GM19468 (cell line): Measurements from ENCODE around the gene ATP6V0A4.
"Not testable (repeated sequence)": the region's sequence is repeated elsewhere in the genome, so short reads cannot be mapped to it uniquely, and the experiment has no call there.

ENCODE experiments used
- ATAC-seq: cut with Tn5 transposase; IDR thresholded peaks from one replicate; pipeline ENCODE4 v1.9.1; 2021; ENCODE audit warnings: mild to moderate bottlenecking, moderate library complexity, moderate number of reproducible peaks; ENCODE audit not compliant: unreplicated experiment; ENCODE audit errors: extremely low read depth

Gene ATP6V0A4

GRCh38 chr7:138712652-138713051 is 85.3 kb downstream of the ATP6V0A4 start:
- no peak for ATAC-seq

- no peak for ATAC-seq
Observed at GRCh38 chr7:138710536-138711385, 87.2 kb downstream of the ATP6V0A4 start.

- ATAC-seq = no peak
Observed at GRCh38 chr7:138705167-138705566, 92.8 kb downstream of the ATP6V0A4 start.

GRCh38 chr7:138701537-138701923 is 96.5 kb downstream of the ATP6V0A4 start:
- no peak for ATAC-seq

GRCh38 chr7:138700857-138701536 is 97.0 kb downstream of the ATP6V0A4 start, which contains the start of gene SVOPL:
SVOPL (minus strand) TSS chr7:138701362; CDS start chr7:138679045, 22,317 bp downstream.
- ATAC-seq = no peak

GRCh38 chr7:138699661-138700060 is 98.3 kb downstream of the ATP6V0A4 start:
- ATAC-seq = no peak

- ATAC-seq = no peak
Observed at GRCh38 chr7:138698281-138698680, 99.7 kb downstream of the ATP6V0A4 start.

- no peak for ATAC-seq
Observed at GRCh38 chr7:138697535-138698182, 100.3 kb downstream of the ATP6V0A4 start.

- not testable (repeated sequence) for ATAC-seq
Observed at GRCh38 chr7:138695776-138696175, 102.2 kb downstream of the ATP6V0A4 start.

- no peak for ATAC-seq
Observed at GRCh38 chr7:138695106-138695505, 102.9 kb downstream of the ATP6V0A4 start.

- ATAC-seq = no peak
Observed at GRCh38 chr7:138691178-138691577, 106.8 kb downstream of the ATP6V0A4 start.

- no peak for ATAC-seq
Observed at GRCh38 chr7:138690495-138690894, 107.5 kb downstream of the ATP6V0A4 start.

GRCh38 chr7:138688037-138688436 is 110.0 kb downstream of the ATP6V0A4 start:
- ATAC-seq = peak; percentile 32

- no peak for ATAC-seq
Observed at GRCh38 chr7:138684340-138684739, 113.7 kb downstream of the ATP6V0A4 start.

- ATAC-seq = no peak
Observed at GRCh38 chr7:138679793-138680192, 118.2 kb downstream of the ATP6V0A4 start.

GRCh38 chr7:138670594-138670993 is 127.4 kb downstream of the ATP6V0A4 start:
- ATAC-seq = no peak

GRCh38 chr7:138669364-138669763 is 128.6 kb downstream of the ATP6V0A4 start:
- no peak for ATAC-seq

- no peak for ATAC-seq
Observed at GRCh38 chr7:138668946-138669345, 129.1 kb downstream of the ATP6V0A4 start.

- ATAC-seq = no peak
Observed at GRCh38 chr7:138668229-138668596, 129.8 kb downstream of the ATP6V0A4 start.

GRCh38 chr7:138667535-138668228 is 130.3 kb downstream of the ATP6V0A4 start:
- no peak for ATAC-seq
